ENCODE results near the gene MPZL3. TPM values are rescaled to one million over a fixed set of nuclear protein-coding genes. Genes with fewer than 3 reads are reported as not detected.

The MPZL3 gene
- total RNA-seq, 1 experiment from 2014 or later = 8.7 TPM

DNA sequence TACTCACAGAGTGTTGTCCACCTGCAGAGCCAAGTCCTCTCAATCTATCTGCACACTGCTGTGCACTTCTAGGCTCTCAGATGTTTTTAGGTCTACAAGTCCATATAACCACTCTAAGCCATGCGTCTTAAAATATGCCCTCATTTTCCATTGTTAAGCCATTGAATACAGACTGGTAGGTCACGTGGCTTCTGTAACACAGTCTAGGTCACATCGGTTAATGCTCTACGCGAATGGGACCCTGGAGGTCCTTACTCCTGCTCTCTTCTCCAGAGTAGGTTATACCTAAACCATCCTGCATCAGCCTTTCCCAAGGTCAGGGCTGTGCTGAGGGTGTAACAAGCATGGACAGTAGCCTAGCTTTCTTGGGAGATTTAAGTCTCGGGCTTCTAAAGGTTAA lies 28.2 kb downstream of the MPZL3 start:
- no TSS peak for BruUV-seq (replicated peaks)
- CTCF ChIA-PET = no interaction called here

DNA sequence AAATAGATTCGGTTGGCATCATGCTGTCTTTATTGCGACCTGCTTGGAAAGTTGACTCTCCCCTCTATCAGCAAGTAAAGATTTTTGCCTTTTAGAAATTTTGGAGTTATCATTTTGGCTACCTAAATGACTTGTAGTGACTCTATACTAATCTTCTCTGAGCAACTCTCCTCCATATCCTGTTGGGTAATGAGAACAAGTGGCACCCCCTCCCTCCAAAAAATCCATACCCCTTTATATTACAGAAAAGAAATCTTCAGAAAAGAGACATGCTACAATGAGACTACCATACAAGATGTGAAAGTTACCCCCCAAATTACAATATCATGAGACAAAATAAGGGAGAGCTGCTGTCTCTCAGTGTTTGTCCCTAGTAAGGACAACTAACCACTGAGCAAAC lies 28.6 kb downstream of the MPZL3 start:
- BruUV-seq (replicated peaks) = no TSS peak
- ChIA-PET POLR2A (no interaction called here), CTCF (no interaction called here), RAD21 (ENCODE audit: low non-redundant PET in 1 of 2, low total read pairs in 2 of 2, uncharacterized antibody in 2 of 2, unreplicated experiment in 2 of 2) (no interaction called here)
- Histone ChIP-seq H4K20me1 (ENCODE audit: insufficient read depth) (no peaks in the 10 kb centered on the region), H3K79me2 (ENCODE audit: insufficient read depth, low read length) (no peaks in the 10 kb centered on the region), H3K27ac (ENCODE audit: low read depth, low read length) (no peak overlapping the region), H3K9me3 (ENCODE audit: control insufficient read depth in 1 of 2, insufficient read depth in 1 of 2, low read depth in 1 of 2, low read length in 2 of 2) (no peaks in the 10 kb centered on the region), H3K4me1 (ENCODE audit: control insufficient read depth in 1 of 2, insufficient read depth in 2 of 2, low read length in 2 of 2) (no peaks in the 10 kb centered on the region), H3K36me3 (ENCODE audit: control insufficient read depth in 1 of 2, insufficient read depth in 2 of 2, low read length in 2 of 2) (no peaks in the 10 kb centered on the region), H3K9me2 (ENCODE audit: insufficient read depth) (no peaks in the 10 kb centered on the region), H3K9ac (ENCODE audit: low read length) (no peak overlapping the region), H3K27me3 (ENCODE audit: insufficient read depth, low read length) (no peaks in the 10 kb centered on the region; the same call in 1 of the 2 replicates), H2AFZ (ENCODE audit: low read depth, low read length, poor library complexity, severe bottlenecking) (no peak overlapping the region), H3K4me3 (replicated peaks in 1 of 2; ENCODE audit: low read depth in 1 of 2, low read length in 2 of 2) (no peak overlapping the region), H3K4me2 (ENCODE audit: low read length) (no peak overlapping the region)
- ATAC-seq = no peak
- intact Hi-C loops (cut with micrococcal nuclease) = no loop called here
- DNase-seq (ENCODE audit: low read depth, low spot score) = no peak
- TF ChIP-seq POLR2AphosphoS5 (IDR thresholded peaks at IDR 0.05; ENCODE audit: low read depth, low read length) (no peak), SRF (IDR thresholded peaks at IDR 0.05; ENCODE audit: low read depth) (no peak), ZFX (IDR thresholded peaks at IDR 0.05) (no peak), ZBTB33 (IDR thresholded peaks at IDR 0.05; ENCODE audit: extremely low read depth, insufficient replicate concordance, low read length) (no peak), RAD21 (IDR thresholded peaks at IDR 0.05; ENCODE audit: low read depth) (no peak), ZNF274 (IDR thresholded peaks at IDR 0.05; ENCODE audit: low read depth, low read length) (no peak), MAX (IDR thresholded peaks at IDR 0.05) (no peak), SIN3A (IDR thresholded peaks at IDR 0.05; ENCODE audit: low read depth) (no peak)

More for the DNA sequence above, 28.2 kb downstream of the MPZL3 start:
- Histone ChIP-seq H3K79me2 (ENCODE audit: insufficient read depth, low read length) (no peaks in the 10 kb centered on the region), H3K9me2 (ENCODE audit: insufficient read depth) (no peaks in the 10 kb centered on the region), H3K4me1 (ENCODE audit: control insufficient read depth in 1 of 2, insufficient read depth in 2 of 2, low read length in 2 of 2) (no peaks in the 10 kb centered on the region), H2AFZ (ENCODE audit: low read depth, low read length, poor library complexity, severe bottlenecking) (no peak overlapping the region), H3K9ac (ENCODE audit: low read length) (no peak overlapping the region), H4K20me1 (ENCODE audit: insufficient read depth) (no peaks in the 10 kb centered on the region), H3K36me3 (ENCODE audit: control insufficient read depth in 1 of 2, insufficient read depth in 2 of 2, low read length in 2 of 2) (no peaks in the 10 kb centered on the region), H3K27ac (ENCODE audit: low read depth, low read length) (no peak overlapping the region), H3K4me2 (ENCODE audit: low read length) (no peak overlapping the region), H3K27me3 (ENCODE audit: insufficient read depth, low read length) (no peaks in the 10 kb centered on the region; the same call in 1 of the 2 replicates), H3K9me3 (ENCODE audit: control insufficient read depth in 1 of 2, insufficient read depth in 1 of 2, low read depth in 1 of 2, low read length in 2 of 2) (no peaks in the 10 kb centered on the region), H3K4me3 (replicated peaks in 1 of 2; ENCODE audit: low read depth in 1 of 2, low read length in 2 of 2) (no peak overlapping the region)
- intact Hi-C loops (cut with micrococcal nuclease) = no loop called here
- ChIA-PET RAD21 (ENCODE audit: low non-redundant PET in 1 of 2, low total read pairs in 2 of 2, uncharacterized antibody in 2 of 2, unreplicated experiment in 2 of 2) (no interaction called here), POLR2A (no interaction called here)
- ATAC-seq (no peak), DNase-seq (ENCODE audit: low read depth, low spot score) (no peak)
- TF ChIP-seq ZBTB33 (IDR thresholded peaks at IDR 0.05; ENCODE audit: extremely low read depth, insufficient replicate concordance, low read length) (no peak), TCF7L2 (IDR thresholded peaks at IDR 0.05; ENCODE audit: borderline replicate concordance, extremely low read depth, insufficient read depth, insufficient read length) (no peak), ZNF274 (IDR thresholded peaks at IDR 0.05; ENCODE audit: low read depth, low read length) (no peak), EGR1 (IDR thresholded peaks at IDR 0.05; ENCODE audit: low read depth) (no peak), SRF (IDR thresholded peaks at IDR 0.05; ENCODE audit: low read depth) (no peak)
